Caco-2 (cell line): Measurements from ENCODE around the gene ARSK. TPM values are rescaled to one million over a fixed set of nuclear protein-coding genes. Genes with fewer than 3 reads are reported as not detected.

ENCODE experiments used
- BruUV-seq: library from RNA; stranded (reverse); fragments of 400-500 nt; replicated peaks from 2 replicates; lab custom pipeline; 2021; lab: Mats Ljungman, UMichigan
- CTCF ChIA-PET: fragments of 300-600 bp; sonication (Branson Sonifier 250); formaldehyde crosslinking; loops from one replicate; lab custom pipeline; 2022; ENCODE audit warnings: antibody characterized with exemption; lab: Charles Lee
- POLR2A ChIA-PET: fragments of 300-600 bp; sonication (Branson Sonifier 250); formaldehyde crosslinking; loops from one replicate; lab custom pipeline; 2022; ENCODE audit warnings: antibody characterized with exemption; lab: Charles Lee
- DNase-seq, 2 experiments: peaks; one replicate each; pipeline versions ENCODE4 v3.0.0 to v3.0.0-alpha.2; 2020 to 2022
- H3K27me3 ChIP-seq: replicated peaks from 2 replicates; pipeline ENCODE4 v1.6.0; 2011; ENCODE audit warnings: low read length; ENCODE audit not compliant: control insufficient read depth, insufficient read depth
- H3K36me3 ChIP-seq: 2 replicates; pipeline ENCODE4 v1.5.1; 2011; ENCODE audit warnings: low read length; ENCODE audit not compliant: control insufficient read depth, insufficient read depth
- H3K4me1 ChIP-seq: fragments of 250-450 bp; sonication (Bioruptor Pico); 2 replicates; pipeline ENCODE4 v1.5.1; 2020; ENCODE audit warnings: mild to moderate bottlenecking
- H3K4me3 ChIP-seq: 2 replicates; pipeline ENCODE4 v1.5.1; 2011; ENCODE audit warnings: low read depth, mild to moderate bottlenecking, control low read depth, low read length
- H3K9me3 ChIP-seq: fragments of 250-450 bp; sonication (Bioruptor Pico); 2 replicates; pipeline ENCODE4 v1.5.1; 2020; ENCODE audit warnings: mild to moderate bottlenecking, moderate library complexity
- H3K27ac Mint-ChIP-seq: one replicate; pipeline ENCODE4 v1.8.0; 2022; ENCODE audit warnings: mixed read lengths; ENCODE audit not compliant: unreplicated experiment
- H3K27me3 Mint-ChIP-seq: one replicate; pipeline ENCODE4 v1.8.0; 2022; ENCODE audit warnings: mixed read lengths; ENCODE audit not compliant: insufficient read depth, unreplicated experiment
- H3K36me3 Mint-ChIP-seq: one replicate; pipeline ENCODE4 v1.8.0; 2022; ENCODE audit warnings: mild to moderate bottlenecking, mixed read lengths; ENCODE audit not compliant: insufficient read depth, unreplicated experiment
- H3K4me1 Mint-ChIP-seq: one replicate; pipeline ENCODE4 v1.8.0; 2022; ENCODE audit warnings: low read depth, mixed read lengths; ENCODE audit not compliant: unreplicated experiment
- H3K4me3 Mint-ChIP-seq: one replicate; pipeline ENCODE4 v1.8.0; 2022; ENCODE audit warnings: mild to moderate bottlenecking, moderate library complexity, mixed read lengths; ENCODE audit not compliant: unreplicated experiment
- H3K9me3 Mint-ChIP-seq: one replicate; pipeline ENCODE4 v1.8.0; 2022; ENCODE audit warnings: mixed read lengths; ENCODE audit not compliant: unreplicated experiment
- CTCF ChIP-seq, 2 experiments: fragments of 200-600 bp in 1 of 2; IDR thresholded peaks; 1 replicate in 1 of 2; 2 replicates in 1 of 2; pipeline versions ENCODE4 v1.5.1 to v1.8.0; 2011 to 2022; ENCODE audit warnings: antibody characterized with exemption in 1 of 2, control low read depth in 1 of 2, inconsistent platforms in 1 of 2, low read depth in 1 of 2, low read length in 1 of 2, mild to moderate bottlenecking in 1 of 2, moderate library complexity in 1 of 2; ENCODE audit not compliant: insufficient read depth in 1 of 2, severe bottlenecking in 1 of 2, unreplicated experiment in 1 of 2
- intact Hi-C: fragments of 100-400 bp; cut with micrococcal nuclease; formaldehyde crosslinking; loops from one replicate; pipeline ENCODE4 v1.10.0; 2022; ENCODE audit not compliant: unreplicated experiment
- total RNA-seq: library from RNA; stranded (reverse); gene quantifications from 2 replicates; pipeline ENCODE4 v1.2.3, GENCODE V29; 2022

ARSK gene
- total RNA-seq, 1 experiment from 2014 or later: 5.0 TPM

GRCh38 chr5:95531491-95531890 lies 23.4 kb upstream of the ARSK start:
- Mint-ChIP-seq H3K9me3 (no peaks in the 10 kb centered on the region), H3K27me3 (no peaks in the 10 kb centered on the region), H3K4me3 (no peak overlapping the region), H3K27ac (no peak overlapping the region), H3K4me1 (no peaks in the 10 kb centered on the region), H3K36me3 (peaks cover 25% of the 10 kb centered on the region)
- Histone ChIP-seq H3K4me1 (0 out of 2 replicates have a peak, but pooled peaks cover 4% of the 10 kb centered on the region), H3K36me3 (peaks cover 1% of the 10 kb centered on the region), H3K27me3 (no peaks in the 10 kb centered on the region), H3K9me3 (no peaks in the 10 kb centered on the region), H3K4me3 (no peak overlapping the region)
- ChIA-PET POLR2A (no interaction called here), CTCF (no interaction called here)
- TF ChIP-seq CTCF (IDR thresholded peaks at IDR 0.05; ENCODE audit: insufficient read depth in 1 of 2, low read depth in 1 of 2, low read length in 1 of 2, severe bottlenecking in 1 of 2, unreplicated experiment in 1 of 2): no peak
- DNase-seq: no peak
- intact Hi-C loops: no loop called here
- BruUV-seq: no TSS peak

DNA sequence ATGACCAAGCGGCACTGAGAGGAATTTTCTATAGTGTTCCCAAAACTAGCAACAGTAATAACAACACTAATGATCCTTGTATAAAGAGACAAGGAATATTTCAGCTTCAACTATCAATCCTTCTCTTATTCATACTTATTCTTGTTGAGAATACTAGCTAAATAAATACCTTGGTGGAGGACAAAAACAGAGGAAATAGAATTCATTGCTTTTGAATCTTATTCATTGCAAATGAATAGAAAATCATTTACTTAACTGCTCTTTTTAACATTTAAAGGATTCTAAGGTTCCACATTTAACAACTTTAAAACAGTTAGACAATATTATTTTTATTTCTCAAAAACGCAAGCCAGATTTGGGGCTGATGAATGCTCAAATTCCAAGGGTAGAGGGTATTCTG lies 22.5 kb upstream of the ARSK start:
- no TSS peak for BruUV-seq
- no peak overlapping the region for H3K4me3 Mint-ChIP-seq
- DNase-seq: no peak
- Histone ChIP-seq H3K4me1 (0 out of 2 replicates have a peak, but pooled peaks cover 4% of the 10 kb centered on the region), H3K27me3 (no peaks in the 10 kb centered on the region), H3K36me3 (peaks cover 1% of the 10 kb centered on the region), H3K9me3 (no peaks in the 10 kb centered on the region), H3K4me3 (no peak overlapping the region)
- H3K27me3 Mint-ChIP-seq: no peaks in the 10 kb centered on the region
- POLR2A ChIA-PET: no interaction called here
- no peaks in the 10 kb centered on the region for H3K4me1 Mint-ChIP-seq
- no peaks in the 10 kb centered on the region for H3K9me3 Mint-ChIP-seq
- TF ChIP-seq CTCF (IDR thresholded peaks at IDR 0.05; ENCODE audit: insufficient read depth in 1 of 2, low read depth in 1 of 2, low read length in 1 of 2, severe bottlenecking in 1 of 2, unreplicated experiment in 1 of 2): no peak
- peaks cover 19% of the 10 kb centered on the region for H3K36me3 Mint-ChIP-seq
- H3K27ac Mint-ChIP-seq: no peak overlapping the region
- intact Hi-C loops: no loop called here
- CTCF ChIA-PET: no interaction called here

DNA sequence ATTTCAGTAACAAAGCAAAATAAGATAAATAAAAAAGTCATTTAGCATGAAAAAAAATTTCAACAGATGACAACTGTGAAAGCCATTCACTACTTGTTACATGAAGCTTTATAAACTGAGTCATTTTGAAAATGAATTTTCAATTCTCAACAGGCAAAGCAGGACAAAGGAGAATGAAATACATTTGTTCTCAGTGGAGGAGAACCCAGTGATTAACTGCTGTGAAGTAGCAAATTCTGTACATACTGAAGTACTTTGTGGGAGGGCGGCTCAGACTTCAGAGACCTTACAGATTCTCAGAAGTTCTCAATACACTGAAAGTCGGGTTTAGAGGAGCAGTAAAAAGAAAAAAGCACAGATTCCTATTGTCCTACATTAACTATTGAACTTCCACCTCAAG lies 21.8 kb upstream of the ARSK start:
- H3K36me3 ChIP-seq: peaks cover 1% of the 10 kb centered on the region
- 0 out of 2 replicates have a peak, but pooled peaks cover 4% of the 10 kb centered on the region for H3K4me1 ChIP-seq
- no peak overlapping the region for H3K4me3 Mint-ChIP-seq
- no peaks in the 10 kb centered on the region for H3K4me1 Mint-ChIP-seq
- peaks cover 19% of the 10 kb centered on the region for H3K36me3 Mint-ChIP-seq
- H3K4me3 ChIP-seq: no peak overlapping the region
- H3K27ac Mint-ChIP-seq: no peak overlapping the region
- H3K27me3 ChIP-seq: no peaks in the 10 kb centered on the region
- intact Hi-C loops: no loop called here
- CTCF ChIA-PET: no interaction called here
- no peaks in the 10 kb centered on the region for H3K27me3 Mint-ChIP-seq
- no peaks in the 10 kb centered on the region for H3K9me3 Mint-ChIP-seq
- H3K9me3 ChIP-seq: no peaks in the 10 kb centered on the region
- POLR2A ChIA-PET: no interaction called here
- no peak for TF ChIP-seq CTCF (IDR thresholded peaks at IDR 0.05; ENCODE audit: insufficient read depth in 1 of 2, low read depth in 1 of 2, low read length in 1 of 2, severe bottlenecking in 1 of 2, unreplicated experiment in 1 of 2)
- no TSS peak for BruUV-seq
- no peak for DNase-seq
